Measurements from ENCODE around the gene FTO. TPM values are rescaled to one million over a fixed set of nuclear protein-coding genes. Genes with fewer than 3 reads are reported as not detected.

The FTO gene
- total and polyA plus RNA-seq, 2 of the 8 experiments (the other 6 are each of a cell fraction or from before 2014, with no cell fraction given) = 34.5 to 59.8 TPM

- no peak for DNase-seq (ENCODE audit: low read depth in 1 of 2, low spot score in 2 of 2)
- 94% methylated on average over 2 of the region's 2 CpGs; no CpG with 5 or more reads in 1 of the 2 experiments for WGBS, 2 experiments (ENCODE audit: extremely low coverage in 1 of 2, insufficient coverage in 1 of 2, insufficient read length in 1 of 2, insufficient replicate concordance in 2 of 2, low coverage in 1 of 2, low lambda C conversion rate in 2 of 2, missing lambda C conversion rate in 1 of 2)
- TF ChIP-seq RBBP5 (IDR thresholded peaks at IDR 0.05; ENCODE audit: borderline replicate concordance, low read depth, low read length) (no peak), USF2 (IDR thresholded peaks at IDR 0.05; ENCODE audit: low read length) (no peak), CEBPB (IDR thresholded peaks at IDR 0.05; ENCODE audit: low read depth, low read length) (no peak), CBX8 (IDR thresholded peaks at IDR 0.05; ENCODE audit: borderline replicate concordance, low read depth, low read length) (no peak), EP300 (IDR thresholded peaks at IDR 0.05; ENCODE audit: borderline replicate concordance in 1 of 2, low read depth in 2 of 2, low read length in 2 of 2) (no peak), CTBP2 (IDR thresholded peaks at IDR 0.05; ENCODE audit: borderline replicate concordance, insufficient read depth, insufficient read length, low read length) (no peak), FOSL1 (IDR thresholded peaks at IDR 0.05; ENCODE audit: insufficient read depth, low read depth, low read length) (no peak), SRF (IDR thresholded peaks at IDR 0.05; ENCODE audit: low read depth, low read length) (no peak), SUZ12 (IDR thresholded peaks at IDR 0.05; ENCODE audit: low read length) (no peak), RFX5 (IDR thresholded peaks at IDR 0.05; ENCODE audit: borderline replicate concordance, low read depth, low read length) (no peak), HDAC2 (IDR thresholded peaks at IDR 0.05; ENCODE audit: borderline replicate concordance in 1 of 2, low read depth in 2 of 2, low read length in 2 of 2) (no peak), EZH2 (IDR thresholded peaks at IDR 0.05; ENCODE audit: low read depth, low read length, severe bottlenecking) (no peak)
Measured at GRCh38 chr16:53859995-53860540, 156.1 kb downstream of the FTO start.

More at GRCh38 chr16:53859995-53860540, 156.1 kb downstream of the FTO start:
- no peak overlapping the region for H4K5ac ChIP-seq (ENCODE audit: insufficient read length, low read depth, low read length)
- H3K4me2 ChIP-seq (ENCODE audit: insufficient read depth in 1 of 2, low read depth in 2 of 2, low read length in 2 of 2) = no peak overlapping the region
- no peak overlapping the region for H2BK5ac ChIP-seq (ENCODE audit: low read depth, low read length)
- H3K79me1 ChIP-seq (ENCODE audit: low read depth, low read length) = no peaks in the 10 kb centered on the region
- no peak overlapping the region for H3K18ac ChIP-seq (ENCODE audit: extremely low read depth, low read length)
- no peaks in the 10 kb centered on the region for H3K9me3 ChIP-seq (ENCODE audit: insufficient read depth in 2 of 2, low read depth in 1 of 2, low read length in 1 of 2)
- H3K9ac ChIP-seq (replicated peaks in 1 of 4; ENCODE audit: extremely low read depth in 1 of 4, low read depth in 3 of 4, low read length in 3 of 4) = no peak overlapping the region
- FAIRE-seq = no peak
- ChIA-PET POLR2A (ENCODE audit: partially characterized antibody) (no interaction called here), CTCF (ENCODE audit: partially characterized antibody) (no interaction called here)
- no peak overlapping the region for H3K4me3 ChIP-seq (ENCODE audit: extremely low read depth in 1 of 4, insufficient read depth in 2 of 4, low read depth in 3 of 4, low read length in 4 of 4)
- H3K27ac ChIP-seq (ENCODE audit: low read depth, low read length) = no peak overlapping the region
- H3K4me1 ChIP-seq (replicated peaks in 1 of 4; ENCODE audit: control insufficient read depth in 3 of 4, insufficient read depth in 4 of 4, low read length in 3 of 4) = peaks cover 0 to 3% (median under 1%) of the 10 kb centered on the region in 4 experiments; a peak in 2 of 7 replicates
- no peak overlapping the region for H2BK20ac ChIP-seq (ENCODE audit: low read length)
- no peak overlapping the region for H3K23ac ChIP-seq (ENCODE audit: insufficient read length)
- H2BK12ac ChIP-seq (ENCODE audit: low read depth, low read length) = no peak overlapping the region
- no peak overlapping the region for H3K14ac ChIP-seq (ENCODE audit: insufficient read length)
- H3K4ac ChIP-seq (replicated peaks; ENCODE audit: insufficient read length, low read depth, low read length) = no peak overlapping the region
- no peak overlapping the region for H4K8ac ChIP-seq (ENCODE audit: extremely low read depth, insufficient read depth, low read length)
- H2AK5ac ChIP-seq (ENCODE audit: low read depth, low read length) = no peak overlapping the region
- no peak overlapping the region for H3K56ac ChIP-seq (replicated peaks; ENCODE audit: insufficient read length, low read depth, low read length)
- no peaks in the 10 kb centered on the region for H3K36me3 ChIP-seq (ENCODE audit: control insufficient read depth in 2 of 4, insufficient read depth in 4 of 4, low read length in 3 of 4)
- no peaks in the 10 kb centered on the region for H3K27me3 ChIP-seq (replicated peaks in 1 of 4; ENCODE audit: control insufficient read depth in 3 of 4, extremely low read depth in 1 of 4, insufficient read depth in 3 of 4, low read length in 3 of 4)
- H3K23me2 ChIP-seq (ENCODE audit: low read depth, low read length) = no peaks in the 10 kb centered on the region
- H2BK120ac ChIP-seq (replicated peaks; ENCODE audit: low read depth, low read length) = no peak overlapping the region
- H3K79me2 ChIP-seq (ENCODE audit: control insufficient read depth in 1 of 2, insufficient read depth in 2 of 2, low read length in 2 of 2) = no peaks in the 10 kb centered on the region
- no peak overlapping the region for H4K91ac ChIP-seq (replicated peaks; ENCODE audit: insufficient read length, low read length)
- no peaks in the 10 kb centered on the region for H4K20me1 ChIP-seq (replicated peaks in 1 of 2; ENCODE audit: control insufficient read depth in 1 of 2, insufficient read depth in 2 of 2, low read length in 2 of 2)
- H2AFZ ChIP-seq (ENCODE audit: low read length) = no peak overlapping the region
- no peak overlapping the region for H2BK15ac ChIP-seq (ENCODE audit: low read length)

Data from H1 (cell line).